ENCODE results near the gene LRRC17. TPM values are rescaled to one million over a fixed set of nuclear protein-coding genes. Genes with fewer than 3 reads are reported as not detected.
"Not testable (repeated sequence)": the region's sequence is repeated elsewhere in the genome, so short reads cannot be mapped to it uniquely, and the experiment has no call there.

LRRC17 gene
- total RNA-seq, 1 donor from 2014 or later = 0.92 TPM

GRCh38 chr7:102953406-102953805, 40.6 kb downstream of the LRRC17 start:
- Mint-ChIP-seq H3K9me3 (ENCODE audit: unreplicated experiment) (no peaks in the 10 kb centered on the region), H3K4me1 (ENCODE audit: unreplicated experiment) (no peaks in the 10 kb centered on the region), H3K27ac (ENCODE audit: unreplicated experiment) (no peak overlapping the region), H3K4me3 (ENCODE audit: unreplicated experiment) (no peak overlapping the region), H3K27me3 (ENCODE audit: unreplicated experiment) (no peaks in the 10 kb centered on the region), H3K36me3 (ENCODE audit: low read depth, unreplicated experiment) (no peaks in the 10 kb centered on the region)
- no peak for TF ChIP-seq CTCF (IDR thresholded peaks at IDR 0.05; ENCODE audit: unreplicated experiment)
- DNase-seq (ENCODE audit: low spot score) = no peak

GRCh38 chr7:102954359-102954758, 41.6 kb downstream of the LRRC17 start:
- not testable (repeated sequence) for H3K9me3 Mint-ChIP-seq (ENCODE audit: unreplicated experiment)

GRCh38 chr7:102958004-102958403, 45.2 kb downstream of the LRRC17 start:
- H3K36me3 Mint-ChIP-seq (ENCODE audit: low read depth, unreplicated experiment); DNase-seq (ENCODE audit: low spot score); H3K4me3 Mint-ChIP-seq (ENCODE audit: unreplicated experiment); H3K9me3 Mint-ChIP-seq (ENCODE audit: unreplicated experiment); H3K27ac Mint-ChIP-seq (ENCODE audit: unreplicated experiment); H3K4me1 Mint-ChIP-seq (ENCODE audit: unreplicated experiment); H3K27me3 Mint-ChIP-seq (ENCODE audit: unreplicated experiment): not testable (repeated sequence)

More at GRCh38 chr7:102954359-102954758, 41.6 kb downstream of the LRRC17 start:
- not testable (repeated sequence) for H3K36me3 Mint-ChIP-seq (ENCODE audit: low read depth, unreplicated experiment); H3K4me1 Mint-ChIP-seq (ENCODE audit: unreplicated experiment); DNase-seq (ENCODE audit: low spot score); H3K27ac Mint-ChIP-seq (ENCODE audit: unreplicated experiment); H3K27me3 Mint-ChIP-seq (ENCODE audit: unreplicated experiment); H3K4me3 Mint-ChIP-seq (ENCODE audit: unreplicated experiment)

GRCh38 chr7:102961993-102962392, 49.2 kb downstream of the LRRC17 start:
- H3K27me3 Mint-ChIP-seq (ENCODE audit: unreplicated experiment); H3K4me1 Mint-ChIP-seq (ENCODE audit: unreplicated experiment); H3K36me3 Mint-ChIP-seq (ENCODE audit: low read depth, unreplicated experiment); DNase-seq (ENCODE audit: low spot score); H3K27ac Mint-ChIP-seq (ENCODE audit: unreplicated experiment); H3K9me3 Mint-ChIP-seq (ENCODE audit: unreplicated experiment); H3K4me3 Mint-ChIP-seq (ENCODE audit: unreplicated experiment): not testable (repeated sequence)

- no peaks in the 10 kb centered on the region for H3K36me3 Mint-ChIP-seq (ENCODE audit: low read depth, unreplicated experiment)
- H3K9me3 Mint-ChIP-seq (ENCODE audit: unreplicated experiment) = no peaks in the 10 kb centered on the region
- no peak for TF ChIP-seq CTCF (IDR thresholded peaks at IDR 0.05; ENCODE audit: unreplicated experiment)
- no peak for DNase-seq (ENCODE audit: low spot score)
- no peak overlapping the region for H3K4me3 Mint-ChIP-seq (ENCODE audit: unreplicated experiment)
- no peaks in the 10 kb centered on the region for H3K27me3 Mint-ChIP-seq (ENCODE audit: unreplicated experiment)
- H3K27ac Mint-ChIP-seq (ENCODE audit: unreplicated experiment) = no peak overlapping the region
- H3K4me1 Mint-ChIP-seq (ENCODE audit: unreplicated experiment) = no peaks in the 10 kb centered on the region
These were observed 53.7 kb downstream of the LRRC17 start for GRCh38 chr7:102966465-102966864.

- Mint-ChIP-seq H3K27me3 (ENCODE audit: unreplicated experiment) (no peaks in the 10 kb centered on the region), H3K9me3 (ENCODE audit: unreplicated experiment) (no peaks in the 10 kb centered on the region), H3K4me1 (ENCODE audit: unreplicated experiment) (no peaks in the 10 kb centered on the region), H3K4me3 (ENCODE audit: unreplicated experiment) (no peak overlapping the region), H3K36me3 (ENCODE audit: low read depth, unreplicated experiment) (no peaks in the 10 kb centered on the region), H3K27ac (ENCODE audit: unreplicated experiment) (no peak overlapping the region)
- TF ChIP-seq CTCF (IDR thresholded peaks at IDR 0.05; ENCODE audit: unreplicated experiment) = no peak
- no peak for DNase-seq (ENCODE audit: low spot score)
These were observed 55.0 kb downstream of the LRRC17 start for GRCh38 chr7:102967798-102968197.
